Measurements from ENCODE around the gene HYAL2.
A peak's percentile ranks its signal among the peaks of the same experiment; 100 is the strongest.

The HYAL2 gene, protein sequence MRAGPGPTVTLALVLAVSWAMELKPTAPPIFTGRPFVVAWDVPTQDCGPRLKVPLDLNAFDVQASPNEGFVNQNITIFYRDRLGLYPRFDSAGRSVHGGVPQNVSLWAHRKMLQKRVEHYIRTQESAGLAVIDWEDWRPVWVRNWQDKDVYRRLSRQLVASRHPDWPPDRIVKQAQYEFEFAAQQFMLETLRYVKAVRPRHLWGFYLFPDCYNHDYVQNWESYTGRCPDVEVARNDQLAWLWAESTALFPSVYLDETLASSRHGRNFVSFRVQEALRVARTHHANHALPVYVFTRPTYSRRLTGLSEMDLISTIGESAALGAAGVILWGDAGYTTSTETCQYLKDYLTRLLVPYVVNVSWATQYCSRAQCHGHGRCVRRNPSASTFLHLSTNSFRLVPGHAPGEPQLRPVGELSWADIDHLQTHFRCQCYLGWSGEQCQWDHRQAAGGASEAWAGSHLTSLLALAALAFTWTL

DNA sequence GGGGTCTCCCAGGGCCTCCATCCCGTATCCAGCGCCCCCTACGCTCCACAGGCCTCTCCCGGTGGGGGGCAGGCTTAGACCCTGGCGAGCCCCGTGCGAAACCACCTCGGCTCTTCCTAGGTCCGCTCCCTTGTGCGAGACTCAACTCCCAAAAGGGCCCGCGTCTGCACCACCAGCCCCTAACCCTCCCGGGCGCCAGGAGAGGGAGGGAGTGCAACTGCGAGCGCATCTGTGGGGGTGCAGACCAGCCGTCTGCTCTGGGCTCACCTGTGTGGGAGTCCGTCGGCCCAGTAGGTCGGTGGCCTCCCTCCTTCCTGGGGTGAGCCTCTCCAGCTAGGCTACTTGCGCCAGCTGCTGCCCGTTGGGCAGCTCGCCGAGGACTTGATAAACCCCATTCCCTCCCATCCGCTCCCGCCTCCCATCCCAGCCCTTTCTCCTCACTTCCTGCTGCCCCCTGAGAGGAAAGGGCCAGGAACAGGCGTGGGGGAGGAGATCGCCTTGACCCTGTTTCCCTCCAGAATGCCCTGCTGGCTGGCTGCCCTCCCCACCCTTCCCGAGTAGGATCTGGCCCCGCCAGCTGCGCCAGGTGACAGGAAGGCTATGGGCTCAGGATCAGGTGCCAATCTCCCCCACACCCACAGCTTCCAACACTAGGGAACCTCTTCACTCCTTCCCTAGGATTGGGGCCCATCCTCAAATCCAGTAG is at the start of gene HYAL2:
Gene HYAL2 (minus strand): TSS at position 360 of the 706 bp plus-strand sequence. CDS start 2,256 bp downstream, outside the sequence.
- DNase-seq, result no peak

DNA sequence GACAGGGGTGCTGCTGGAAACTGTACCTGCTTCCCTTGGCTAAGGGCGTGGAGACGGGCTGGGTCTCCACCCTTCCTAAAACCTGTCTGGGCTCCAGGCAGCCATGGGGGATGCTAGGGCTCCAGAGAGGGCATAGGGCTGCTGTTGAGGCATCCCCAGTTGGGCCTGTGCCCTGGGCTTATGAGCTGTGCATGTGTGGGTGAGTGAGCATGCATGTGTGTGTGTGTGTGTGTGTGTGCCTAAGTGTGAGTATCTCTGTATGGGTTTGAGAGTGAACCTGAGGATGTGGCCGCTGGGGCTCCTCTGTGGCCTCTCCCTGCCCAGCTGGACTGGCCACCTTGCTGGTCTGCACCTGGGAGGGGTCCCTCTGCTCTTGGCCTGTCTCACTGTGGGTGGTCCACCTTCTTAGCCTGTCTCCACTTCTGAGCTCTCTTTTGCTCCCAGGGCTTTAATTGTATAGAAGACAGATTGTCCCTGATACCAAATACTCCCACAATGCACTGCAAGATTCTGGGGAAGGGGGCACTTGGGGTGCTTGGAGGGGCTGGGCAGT is 48.7 kb upstream of the HYAL2 start:
- no peak for DNase-seq

DNA sequence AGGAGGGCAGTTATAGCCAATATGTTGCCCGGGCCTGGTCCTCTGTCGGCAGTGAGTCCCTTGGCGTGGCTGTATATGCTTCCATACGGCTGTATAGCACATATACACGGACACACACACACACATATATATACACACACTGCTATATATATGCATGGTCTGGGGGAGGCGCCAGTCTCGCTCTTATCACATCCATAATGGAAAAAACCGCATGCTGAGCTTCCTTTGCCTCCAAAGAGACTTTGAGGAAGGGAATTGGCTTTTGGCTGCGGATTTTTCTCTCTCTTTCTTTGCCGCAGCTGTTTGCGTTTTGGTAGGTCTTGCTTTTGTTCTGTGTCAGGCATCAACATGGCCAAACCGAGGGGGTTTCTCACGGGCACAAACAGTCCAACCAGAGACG is 48.0 kb upstream of the HYAL2 start:
- DNase-seq, result no peak

DNA sequence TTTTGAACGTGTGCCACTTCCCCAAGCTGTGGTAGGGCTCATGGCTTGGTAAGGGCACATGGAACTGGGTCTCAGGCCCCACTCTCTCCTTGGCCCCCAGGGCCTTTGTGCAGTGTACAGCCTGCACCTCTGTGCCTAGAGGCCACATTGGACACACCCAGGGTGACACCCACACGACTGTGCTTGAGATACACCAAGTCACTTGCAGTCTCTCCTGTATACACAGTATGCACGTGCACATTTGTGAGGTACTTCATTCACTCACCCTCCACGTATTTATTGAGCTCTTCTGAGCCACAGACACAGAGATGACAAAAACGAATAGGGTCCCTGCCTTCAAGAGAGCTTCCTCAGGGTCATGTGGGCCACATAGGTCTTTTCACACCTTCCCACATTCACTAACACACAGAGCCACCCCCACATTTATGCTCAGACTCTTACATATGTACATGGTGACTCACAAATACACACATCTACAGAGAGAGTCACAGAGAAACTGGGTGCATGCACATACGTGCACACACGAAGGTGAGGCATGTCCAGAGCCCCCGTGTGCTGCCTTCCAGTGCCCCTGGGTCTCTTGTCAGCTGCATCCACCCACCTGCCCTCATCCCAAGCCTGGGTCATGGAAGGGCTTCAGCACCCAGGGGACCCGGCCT is 46.6 kb upstream of the HYAL2 start:
- DNase-seq, result no peak

DNA sequence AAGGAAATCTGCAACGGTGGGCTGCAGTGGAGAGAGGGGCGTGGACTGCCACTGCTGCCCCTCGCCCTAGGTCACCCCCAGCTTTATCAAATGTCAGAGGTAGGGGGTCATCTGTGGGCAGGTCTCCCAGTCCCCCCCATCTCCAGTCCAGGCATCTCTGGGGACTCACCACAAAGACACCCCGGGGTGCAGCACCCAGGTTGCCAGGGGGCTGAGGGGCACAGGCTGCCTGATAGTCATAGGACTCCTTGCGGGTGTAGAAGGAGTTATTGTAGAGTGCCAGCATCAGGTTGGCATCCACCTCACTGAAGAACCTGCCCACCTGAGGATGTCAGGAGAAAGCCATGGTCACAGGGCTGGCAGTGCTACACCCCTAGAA is 43.3 kb upstream of the HYAL2 start:
- no peak for DNase-seq

DNA sequence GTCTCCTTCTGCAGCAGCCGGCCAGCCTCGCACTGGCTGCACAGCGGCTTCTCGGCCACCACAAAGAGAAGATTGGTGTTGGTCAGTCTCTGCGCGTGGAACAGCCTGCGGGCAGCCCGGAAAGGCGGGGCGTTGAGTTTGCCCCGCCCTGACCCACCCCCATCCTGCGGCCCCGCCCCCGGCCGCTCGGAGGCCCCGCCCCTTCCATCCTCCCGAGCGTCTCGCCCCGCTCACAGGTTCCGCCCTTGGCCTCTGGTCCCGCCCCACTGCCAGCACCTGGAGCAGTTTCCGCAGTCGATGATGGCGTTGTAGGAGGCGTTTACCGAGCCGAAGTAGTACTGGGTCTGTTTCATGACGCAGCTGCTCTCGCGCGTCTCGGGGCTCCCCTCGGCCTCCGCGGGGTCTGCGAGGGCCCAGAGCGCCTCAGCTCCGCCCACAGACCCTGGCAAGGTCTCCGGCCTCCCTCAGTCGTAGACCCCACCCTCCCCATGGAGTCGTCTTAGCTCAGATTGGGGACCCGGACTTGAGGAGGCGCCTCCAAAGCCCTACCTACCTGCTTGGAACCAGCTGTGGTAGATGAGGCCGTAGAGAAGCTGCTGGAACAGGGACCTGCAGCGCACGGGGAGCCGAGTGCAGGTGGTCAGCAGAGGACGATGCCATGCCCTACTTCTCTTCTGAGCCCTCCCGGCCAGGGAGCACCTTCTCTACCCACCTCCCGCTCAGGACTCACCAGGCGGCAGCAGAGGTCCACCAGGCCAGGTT is 42.7 kb upstream of the HYAL2 start:
- DNase-seq, result peak; percentile 61

DNA sequence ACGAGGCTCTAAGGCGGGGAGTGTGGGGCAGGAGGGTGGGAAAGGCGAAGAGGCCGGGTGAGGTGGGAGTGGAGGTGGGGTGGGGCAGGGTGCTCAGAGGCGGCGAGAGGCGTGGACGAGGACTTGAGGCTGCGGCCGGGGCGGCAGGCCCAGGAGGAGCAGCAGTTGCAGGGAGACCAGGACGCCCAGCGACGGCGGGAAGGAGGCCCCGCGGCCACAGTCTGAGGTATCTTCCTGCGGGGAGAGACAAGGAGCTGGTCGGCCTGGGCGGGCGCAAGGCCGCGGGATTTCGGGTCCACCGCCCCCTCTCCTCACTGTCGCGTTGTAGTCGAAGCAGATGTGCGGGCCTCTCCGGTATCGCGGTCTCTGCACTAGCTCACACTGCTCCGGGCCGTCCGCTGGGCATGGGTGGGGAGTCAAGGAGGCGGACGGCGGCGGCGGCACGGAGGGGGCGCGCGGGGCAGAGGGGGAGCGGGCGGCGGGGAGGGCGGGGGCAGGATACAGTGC is 42.1 kb upstream of the HYAL2 start:
- DNase-seq, result no peak

DNA sequence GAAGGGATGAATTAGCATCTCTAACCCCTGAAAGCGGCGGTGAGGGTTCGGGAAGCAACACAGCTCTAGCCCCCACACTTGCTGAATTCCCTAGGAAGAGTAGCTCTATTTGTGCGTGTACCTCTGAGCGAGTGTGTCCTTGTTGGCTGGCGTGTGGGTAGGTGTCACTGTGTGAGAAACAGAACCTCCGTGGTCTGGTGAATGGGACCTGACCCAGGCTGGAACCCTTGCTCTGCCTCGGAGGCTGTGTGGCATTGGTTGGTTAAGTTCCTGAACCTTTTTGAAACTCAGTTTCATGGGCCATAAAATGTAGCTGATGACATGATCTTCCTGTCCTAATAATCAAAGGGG is 37.2 kb upstream of the HYAL2 start:
- no peak for DNase-seq

DNA sequence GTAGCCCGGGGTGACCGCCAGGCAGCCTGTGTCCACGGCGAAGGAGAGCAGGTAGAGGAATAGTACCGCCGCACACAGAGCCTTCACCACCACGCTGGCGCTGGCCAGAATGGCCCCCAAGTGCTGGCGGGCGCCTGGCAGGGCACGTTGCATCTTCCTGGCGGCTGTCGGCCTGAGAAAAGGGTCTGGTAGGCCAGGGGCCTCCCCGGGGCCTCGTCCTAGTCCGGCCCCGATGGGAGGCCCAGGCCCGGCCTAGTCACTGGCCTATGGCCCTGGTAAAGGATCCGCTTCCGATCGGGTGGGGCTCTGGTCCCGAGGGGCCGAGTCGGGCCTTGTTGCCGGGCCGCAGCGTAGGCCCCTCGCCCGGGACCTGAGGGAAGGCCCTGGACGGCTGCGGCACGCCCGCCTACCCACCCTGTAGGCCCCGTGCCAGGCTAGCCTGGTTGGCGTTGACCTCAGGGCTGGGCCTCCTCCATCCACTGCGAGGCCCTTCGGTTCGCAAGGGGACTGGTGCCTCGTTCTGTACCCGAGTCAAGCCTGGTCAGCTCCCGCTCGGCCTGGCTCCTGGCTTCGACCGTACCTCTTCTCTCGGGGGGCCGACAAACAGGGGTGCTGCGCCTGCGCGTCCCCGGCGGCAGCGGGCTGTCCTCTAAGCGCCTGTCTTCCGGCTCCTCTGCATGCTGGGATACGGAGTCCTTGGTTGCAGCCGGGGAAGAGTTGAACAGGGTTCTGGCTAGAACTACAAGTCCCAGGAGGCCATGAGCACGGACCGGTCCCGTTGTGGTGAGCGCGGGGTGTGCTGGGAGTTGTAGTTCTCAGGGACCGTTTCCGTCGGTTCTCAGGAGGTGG is 36.6 kb upstream of the HYAL2 start, which contains the start of gene TMEM115:
Gene TMEM115 (minus strand): TSS at position 611 of the 849 bp plus-strand sequence. CDS start 458 bp downstream, at position 153.
- peak; percentile 99 for DNase-seq

DNA sequence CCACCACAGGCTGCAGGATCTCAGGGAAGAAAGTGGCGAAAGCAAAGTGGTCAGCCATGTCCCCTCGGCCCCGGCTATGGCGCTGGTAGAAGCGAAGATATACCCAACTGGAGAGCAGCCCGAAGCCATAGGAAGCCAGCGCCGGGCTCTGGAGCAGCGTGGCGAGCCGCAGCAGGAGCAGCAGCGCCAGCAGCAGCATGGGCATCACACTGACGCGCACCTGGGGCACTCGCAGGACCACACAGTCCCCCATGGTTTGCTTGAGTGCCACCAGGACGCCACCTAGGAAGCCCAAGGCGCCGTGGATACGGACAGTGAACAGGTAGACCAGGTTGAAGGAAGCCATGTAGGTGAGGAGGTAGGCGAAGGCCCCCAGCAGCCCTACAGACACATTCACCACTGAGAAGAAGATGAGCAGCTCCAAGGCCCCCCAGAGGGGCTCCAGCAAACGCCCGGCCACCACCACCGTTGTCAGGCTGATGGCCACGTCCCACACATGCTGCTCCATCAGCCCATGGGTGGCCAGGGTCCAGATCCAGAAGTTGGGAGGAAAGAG is 35.9 kb upstream of the HYAL2 start:
- DNase-seq, result no peak

DNA sequence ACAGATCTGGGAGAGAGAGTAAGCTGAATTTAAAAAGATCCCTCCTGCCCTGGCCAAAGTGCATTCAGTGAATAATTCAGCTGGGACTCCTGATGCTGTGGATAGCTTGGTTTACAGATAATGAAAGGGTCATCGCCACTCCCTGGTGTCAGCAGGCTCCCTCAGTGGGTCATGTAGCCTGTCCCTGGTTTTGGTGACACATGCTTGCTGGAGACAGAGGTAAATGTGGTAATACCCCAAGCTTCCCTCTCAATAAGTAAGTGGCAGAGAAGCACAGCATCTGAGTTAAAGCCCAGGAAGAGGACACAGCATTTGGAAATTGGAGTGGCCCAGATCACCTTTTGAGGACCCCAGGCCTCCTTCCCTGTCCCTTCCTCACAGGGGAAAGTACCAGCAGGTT is 34.9 kb upstream of the HYAL2 start:
- no peak for DNase-seq

DNA sequence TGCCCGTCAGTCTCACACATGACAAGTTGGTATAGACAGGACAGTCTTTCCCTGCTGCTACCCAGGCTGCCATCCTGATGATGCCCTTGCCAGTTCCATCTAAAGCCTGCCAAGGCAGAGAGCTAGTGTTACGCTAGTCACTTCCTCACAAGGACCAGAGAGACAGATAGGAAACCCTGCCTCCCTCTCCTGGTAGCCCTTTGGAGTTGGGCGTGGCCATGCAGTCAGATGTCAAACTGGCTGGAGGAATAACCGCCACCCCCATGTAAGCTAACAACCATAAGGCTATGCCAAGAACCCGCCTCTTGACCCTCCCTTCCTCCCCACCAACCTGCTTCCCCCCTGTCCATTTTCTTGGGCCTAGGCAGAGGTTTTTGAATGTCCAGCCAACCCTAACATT is 34.0 kb upstream of the HYAL2 start:
- DNase-seq, result peak; percentile 46

DNA sequence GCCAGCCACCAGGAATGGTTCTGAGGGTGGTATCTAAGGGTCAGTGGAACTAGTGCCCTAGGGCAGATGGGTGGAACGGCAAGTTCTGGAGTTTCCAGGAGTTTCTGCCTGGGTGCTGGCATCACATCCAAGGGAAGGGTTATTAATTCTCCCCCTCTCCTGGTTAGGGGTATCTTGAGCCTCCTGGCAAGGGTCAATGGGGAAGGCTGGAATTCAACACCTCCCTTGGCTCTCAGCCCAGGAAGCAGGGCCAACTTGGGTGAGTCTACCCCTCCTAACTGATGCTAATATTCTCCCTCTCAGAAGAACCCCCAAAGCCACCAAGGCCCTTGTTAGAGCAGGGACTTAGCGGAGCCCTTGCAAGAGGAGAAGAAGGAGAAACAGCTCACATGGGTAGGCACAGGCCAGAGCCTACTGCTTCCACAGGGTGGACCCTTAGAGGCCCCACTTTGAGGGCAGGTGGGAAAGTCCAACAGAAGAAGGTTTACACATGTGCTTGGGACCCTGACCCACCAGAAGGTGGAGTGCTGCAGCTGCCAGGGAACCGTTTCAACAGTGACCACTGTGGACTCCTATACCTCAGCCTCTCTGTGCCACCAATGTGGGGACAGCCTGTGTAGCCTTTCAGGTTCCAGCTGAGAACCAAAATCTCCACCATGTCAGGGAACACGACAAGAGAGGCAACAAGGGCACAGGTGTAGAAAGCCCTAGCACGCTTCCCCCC is 33.4 kb upstream of the HYAL2 start:
- no peak for DNase-seq

DNA sequence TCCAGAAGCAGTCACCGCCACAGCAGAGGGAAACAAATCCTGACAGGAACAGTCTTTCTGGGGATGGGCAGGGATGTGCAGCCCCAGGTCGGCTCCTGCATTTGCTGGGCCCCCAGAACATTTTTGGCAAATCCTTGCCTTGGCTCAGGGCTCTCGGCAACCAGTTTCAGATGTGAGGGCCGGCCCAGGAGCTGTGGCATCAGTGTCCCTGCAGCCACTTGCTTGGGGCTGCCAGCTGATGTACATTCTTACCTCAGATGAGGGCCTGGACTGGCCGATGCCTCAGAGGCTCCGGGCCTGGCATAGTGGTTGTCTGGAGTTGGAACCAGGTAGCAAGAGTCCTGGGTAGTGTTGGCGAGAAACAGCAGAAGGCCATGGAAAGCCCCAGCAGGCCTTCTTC is 32.3 kb upstream of the HYAL2 start:
- no peak for DNase-seq

DNA sequence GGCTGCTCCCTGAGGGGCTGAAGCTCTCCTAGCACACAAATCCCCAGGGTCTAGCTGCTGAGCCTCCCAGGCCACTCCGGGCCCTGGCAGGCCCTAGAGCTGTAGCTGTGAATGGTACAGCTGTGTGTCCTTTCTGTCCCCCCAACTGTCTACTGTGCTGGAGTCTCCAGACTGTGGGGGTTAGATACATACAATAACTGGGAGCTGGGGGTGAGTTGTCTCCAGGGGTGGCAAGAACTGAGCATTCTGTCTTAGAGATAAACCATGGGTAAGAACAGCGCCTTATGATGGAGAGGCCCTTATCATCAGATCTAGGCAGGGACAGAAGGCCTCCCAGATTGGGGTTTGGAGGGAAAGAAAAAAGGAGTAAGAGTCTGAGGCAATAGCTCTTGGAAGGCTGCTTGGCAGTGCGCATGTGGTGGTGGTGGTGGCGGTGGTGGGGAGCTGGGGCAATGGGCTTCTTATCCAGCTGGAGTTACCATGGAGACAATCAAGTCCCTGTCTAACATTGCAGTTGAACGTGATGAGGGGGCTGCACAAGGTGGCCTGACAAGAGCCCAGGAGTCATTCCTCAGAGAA is 31.7 kb upstream of the HYAL2 start:
- DNase-seq, result no peak

DNA sequence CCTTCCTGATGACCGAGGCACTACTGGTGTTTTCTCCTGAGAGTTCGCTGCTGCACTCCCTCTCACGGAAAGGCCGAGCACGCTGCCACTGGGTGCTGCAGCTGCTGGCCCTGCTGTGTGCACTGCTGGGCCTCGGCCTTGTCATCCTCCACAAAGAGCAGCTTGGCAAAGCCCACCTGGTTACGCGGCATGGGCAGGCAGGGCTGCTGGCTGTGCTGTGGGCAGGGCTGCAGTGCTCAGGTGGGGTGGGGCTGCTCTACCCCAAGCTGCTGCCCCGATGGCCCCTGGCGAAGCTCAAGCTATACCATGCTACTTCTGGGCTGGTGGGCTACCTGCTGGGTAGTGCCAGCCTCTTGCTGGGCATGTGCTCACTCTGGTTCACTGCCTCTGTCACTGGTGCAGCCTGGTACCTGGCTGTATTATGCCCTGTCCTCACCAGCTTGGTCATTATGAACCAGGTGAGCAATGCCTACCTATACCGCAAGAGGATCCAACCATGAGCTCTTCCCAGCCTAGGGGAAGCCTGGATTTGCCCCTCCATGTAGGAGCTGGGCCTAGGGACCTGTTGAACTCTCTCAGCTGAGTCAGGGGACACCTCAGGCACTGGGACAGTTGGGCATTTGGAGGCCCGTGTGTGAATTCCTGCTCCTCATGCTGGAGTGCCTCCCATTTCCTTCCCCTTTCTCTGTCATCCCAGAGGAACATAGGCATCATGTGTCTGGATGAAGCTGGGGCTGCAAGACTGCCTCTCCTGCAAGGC is 30.9 kb upstream of the HYAL2 start:
- no peak for DNase-seq

DNA sequence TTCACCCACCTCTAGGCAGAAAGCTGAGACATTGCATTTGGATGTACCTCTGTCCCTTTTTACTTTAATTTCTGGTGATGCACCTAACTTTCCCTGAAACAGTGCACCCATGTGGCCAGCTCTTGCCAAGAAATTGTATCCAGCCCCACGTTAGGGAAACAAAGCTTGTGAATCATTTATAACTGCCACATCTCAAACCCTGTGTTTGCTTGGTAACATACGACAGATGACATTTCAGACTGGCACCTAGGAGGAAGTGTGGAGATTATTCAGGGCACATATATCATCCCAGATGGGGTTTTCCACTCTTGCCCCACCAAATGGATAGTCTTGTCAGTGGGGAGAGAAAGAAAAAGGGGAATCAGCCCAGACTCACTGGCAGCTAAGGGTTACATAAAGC is 30.2 kb upstream of the HYAL2 start:
- peak; percentile 38 for DNase-seq

DNA sequence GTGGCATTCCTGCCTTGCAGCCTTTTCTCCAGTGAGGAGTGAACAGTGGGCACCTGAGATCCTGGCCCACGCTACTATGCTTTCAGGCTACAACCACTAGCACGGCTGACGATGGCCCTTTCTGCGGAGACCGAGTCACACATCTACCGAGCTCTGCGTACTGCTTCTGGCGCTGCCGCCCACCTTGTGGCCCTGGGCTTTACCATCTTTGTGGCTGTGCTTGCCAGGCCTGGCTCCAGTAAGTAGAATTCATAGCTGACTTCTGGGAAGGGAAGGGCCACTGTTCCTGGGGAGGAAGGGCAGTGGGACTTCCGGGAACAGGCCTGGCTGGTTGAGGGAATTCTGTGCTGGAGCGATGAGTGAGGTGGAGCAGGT is 28.8 kb upstream of the HYAL2 start:
- no peak for DNase-seq
